Measurements from ENCODE around the gene SEC16B. TPM values are rescaled to one million over a fixed set of nuclear protein-coding genes. Genes with fewer than 3 reads are reported as not detected.

Gene SEC16B
- total RNA-seq, 4 donors from 2014 or later, result 5.1 to 89.8 (median 15.2) TPM

- TF ChIP-seq CTCF (IDR thresholded peaks at IDR 0.05), result no peak
- no peak for TF ChIP-seq POLR2A (IDR thresholded peaks at IDR 0.05)
- no peak for TF ChIP-seq EP300 (IDR thresholded peaks at IDR 0.05; ENCODE audit: low read depth)
- TF ChIP-seq POLR2AphosphoS5 (IDR thresholded peaks at IDR 0.05), result no peak
- H3K36me3 ChIP-seq, result no peaks in the 10 kb centered on the region
- in situ Hi-C loops (cut with MboI; ENCODE audit: low pct_ligation_motif_present in 1 of 4, low pct_unique_long_range_greater_than_20kb in 1 of 4, low sequenced_read_pairs in 3 of 4) (loop anchor here in 1 of 4 donors (25.0 kb wide), 1 partner anchor 470 kb away; no protein-coding TSS in a partner anchor), intact Hi-C loops (cut with DNase I; ENCODE audit: low total_unique reads) (no loop called here)
- H3K9me3 ChIP-seq, result no peaks in the 10 kb centered on the region
- H3K4me3 ChIP-seq, result no peak overlapping the region
- peaks cover 4% of the 10 kb centered on the region for H3K27me3 ChIP-seq
- H3K27ac ChIP-seq, result no peak overlapping the region
- WGBS, 2 donors (ENCODE audit: low coverage in 1 of 2), result 77 to 79% methylated on average over 2 to 5 of the region's 5 CpGs
- no peak for DNase-seq
- H3K4me1 ChIP-seq, result no peaks in the 10 kb centered on the region
These were observed 62.9 kb downstream of the SEC16B start for GRCh38 chr1:177907000-177907399.

DNA sequence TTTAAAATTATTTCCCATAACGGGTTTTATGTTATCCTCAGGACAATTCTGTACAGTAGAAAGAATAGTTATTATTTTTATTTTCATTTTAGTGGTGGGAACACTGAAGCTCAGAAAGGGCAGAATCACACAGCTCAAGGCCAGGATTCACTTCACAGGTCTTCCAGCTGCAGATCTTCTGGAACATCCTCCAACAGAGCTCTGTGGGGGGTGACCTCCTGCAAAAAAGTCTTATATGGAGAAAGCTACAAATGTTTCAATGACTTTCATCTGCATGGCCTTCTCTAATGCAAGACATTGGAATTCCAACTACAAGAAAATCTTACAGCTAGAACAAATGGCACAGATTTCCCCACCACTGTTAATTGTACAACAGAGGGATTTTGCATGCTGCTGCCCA is 64.2 kb downstream of the SEC16B start:
- Histone ChIP-seq H3K4me1 (no peaks in the 10 kb centered on the region), H3K9me3 (no peaks in the 10 kb centered on the region), H3K27ac (no peak overlapping the region), H3K4me3 (no peak overlapping the region), H3K36me3 (no peaks in the 10 kb centered on the region), H3K27me3 (peaks cover 4% of the 10 kb centered on the region)
- in situ Hi-C loops (cut with MboI; ENCODE audit: low pct_ligation_motif_present in 1 of 4, low pct_unique_long_range_greater_than_20kb in 1 of 4, low sequenced_read_pairs in 3 of 4) (loop anchor here in 1 of 4 donors (25.0 kb wide), 1 partner anchor 468 kb away; no protein-coding TSS in a partner anchor), intact Hi-C loops (cut with DNase I; ENCODE audit: low total_unique reads) (no loop called here)
- TF ChIP-seq POLR2A (IDR thresholded peaks at IDR 0.05) (no peak), POLR2AphosphoS5 (IDR thresholded peaks at IDR 0.05) (no peak), CTCF (IDR thresholded peaks at IDR 0.05) (no peak), EP300 (IDR thresholded peaks at IDR 0.05; ENCODE audit: low read depth) (no peak)
- WGBS, 2 donors (ENCODE audit: low coverage in 1 of 2), result 88 to 90% methylated on average over 1 of the region's 1 CpG
- DNase-seq, result no peak

GRCh38 chr1:177902266-177902665 is 67.6 kb downstream of the SEC16B start:
- WGBS, 2 donors (ENCODE audit: low coverage in 1 of 2), result 70 to 80% methylated on average over 1 to 5 of the region's 5 CpGs
- TF ChIP-seq CTCF (IDR thresholded peaks at IDR 0.05), result no peak
- no peak for TF ChIP-seq POLR2AphosphoS5 (IDR thresholded peaks at IDR 0.05)
- TF ChIP-seq POLR2A (IDR thresholded peaks at IDR 0.05), result no peak
- TF ChIP-seq EP300 (IDR thresholded peaks at IDR 0.05; ENCODE audit: low read depth), result no peak
- H3K27me3 ChIP-seq, result no peaks in the 10 kb centered on the region
- in situ Hi-C loops (cut with MboI; ENCODE audit: low pct_ligation_motif_present in 1 of 4, low pct_unique_long_range_greater_than_20kb in 1 of 4, low sequenced_read_pairs in 3 of 4) (loop anchor here in 1 of 4 donors (25.0 kb wide), 1 partner anchor 465 kb away; no protein-coding TSS in a partner anchor), intact Hi-C loops (cut with DNase I; ENCODE audit: low total_unique reads) (no loop called here)
- H3K27ac ChIP-seq, result no peak overlapping the region
- no peaks in the 10 kb centered on the region for H3K36me3 ChIP-seq
- no peak for DNase-seq
- no peaks in the 10 kb centered on the region for H3K9me3 ChIP-seq
- H3K4me1 ChIP-seq, result peaks cover 0 to 21% (median 12%) of the 10 kb centered on the region in 4 donors
- no peak overlapping the region for H3K4me3 ChIP-seq

DNA sequence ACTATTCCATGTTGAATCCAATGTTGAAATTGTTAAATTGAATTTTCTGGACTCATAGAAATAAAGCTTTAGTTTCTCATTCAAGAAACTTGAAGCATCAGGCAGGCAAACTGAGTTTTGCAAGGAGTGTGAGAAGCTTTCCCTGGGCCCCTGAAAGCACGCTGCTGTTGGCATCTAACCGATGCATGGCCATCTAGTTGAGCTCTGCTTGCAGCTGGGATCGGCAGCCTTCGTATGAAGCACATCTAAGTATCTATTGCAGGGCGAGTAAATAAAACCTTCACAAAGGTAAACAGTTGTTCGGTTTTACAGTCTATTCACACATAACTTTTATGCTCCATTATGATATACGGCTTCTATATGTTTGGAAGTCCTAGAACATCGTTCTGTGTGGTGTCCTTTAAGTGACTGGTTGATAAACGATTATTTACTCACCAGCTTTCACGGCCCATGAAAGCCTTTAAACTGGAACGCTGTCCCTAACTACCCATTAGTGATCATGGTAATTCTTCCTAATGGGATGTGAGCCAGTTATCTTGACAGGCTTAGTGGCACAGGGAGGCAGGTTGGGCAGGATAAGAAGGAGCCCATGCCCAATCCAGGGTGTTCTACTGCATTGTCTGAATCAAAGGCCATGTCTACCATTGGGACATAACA is 71.7 kb downstream of the SEC16B start:
- H3K4me3 ChIP-seq, result no peak overlapping the region
- intact Hi-C loops (cut with DNase I; ENCODE audit: low total_unique reads) (no loop called here), in situ Hi-C loops (cut with MboI; ENCODE audit: low pct_ligation_motif_present in 1 of 4, low pct_unique_long_range_greater_than_20kb in 1 of 4, low sequenced_read_pairs in 3 of 4) (no loop called here)
- TF ChIP-seq POLR2AphosphoS5 (IDR thresholded peaks at IDR 0.05) (peak in 1 of 3 donors; percentile 29), CTCF (IDR thresholded peaks at IDR 0.05) (no peak)
- WGBS, 2 donors (ENCODE audit: low coverage in 1 of 2), result 14 to 25% methylated on average over 4 to 11 of the region's 11 CpGs
- no peaks in the 10 kb centered on the region for H3K27me3 ChIP-seq
- peaks cover 0 to 25% (median 14%) of the 10 kb centered on the region in 4 donors for H3K4me1 ChIP-seq
- H3K9me3 ChIP-seq, result no peaks in the 10 kb centered on the region
- peak overlapping the region; percentile 69 to 82 (median 75) for H3K27ac ChIP-seq
- no peaks in the 10 kb centered on the region for H3K36me3 ChIP-seq
- peak; percentile 62 for DNase-seq
